Right atrium auricular region (tissue), 2 donors: ENCODE measurements around the gene TAF5L. TPM values are rescaled to one million over a fixed set of nuclear protein-coding genes. Genes with fewer than 3 reads are reported as not detected.

Experiments
- DNase-seq: peaks from one replicate; pipeline ENCODE4 v3.0.0-alpha.2; 2019; ENCODE audit warnings: low spot score
- H3K27ac ChIP-seq, 2 donors: fragments of 200-600 bp; sonication (generic); 1 replicate in 1 of 2; 2 replicates in 1 of 2; pipeline ENCODE4 v1.5.1; 2016 to 2019
- H3K27me3 ChIP-seq, 2 donors: fragments of 200-600 bp; sonication (generic); one replicate each; pipeline versions ENCODE4 v1.5.1 to v1.6.0; 2017 to 2019
- H3K36me3 ChIP-seq: fragments of 200-600 bp; sonication (generic); one replicate; pipeline ENCODE4 v1.5.1; 2016
- H3K4me1 ChIP-seq, 2 donors: fragments of 200-600 bp; sonication (generic); one replicate each; pipeline versions ENCODE4 v1.5.1 to v1.6.0; 2017 to 2019
- H3K4me3 ChIP-seq, 2 donors: fragments of 200-600 bp; sonication (generic); 1 replicate in 1 of 2; 2 replicates in 1 of 2; pipeline ENCODE4 v1.5.1; 2017 to 2019; ENCODE audit warnings: mild to moderate bottlenecking in 1 of 2, moderate library complexity in 1 of 2
- H3K9me3 ChIP-seq, 2 donors: fragments of 200-600 bp; sonication (generic); one replicate each; pipeline ENCODE4 v1.5.1; 2019
- CTCF ChIP-seq, 2 donors: fragments of 200-600 bp; sonication (generic); IDR thresholded peaks; one replicate each; pipeline ENCODE4 v1.5.1; 2019; ENCODE audit warnings: antibody characterized with exemption in 2 of 2
- total RNA-seq, 2 donors: library from RNA; depleted of rRNA; stranded (reverse); fragments of >200 nt; gene quantifications; one replicate each; pipeline ENCODE4 v1.1.0, GENCODE V29; 2016

Gene TAF5L
- total RNA-seq, 2 donors from 2014 or later = 8.6 to 12.7 TPM

GRCh38 chr1:229550812-229551567 is 74.9 kb downstream of the TAF5L start:
- Histone ChIP-seq H3K27me3 (no peaks in the 10 kb centered on the region), H3K9me3 (no peaks in the 10 kb centered on the region), H3K36me3 (peaks cover 20% of the 10 kb centered on the region), H3K27ac (no peak overlapping the region), H3K4me3 (no peak overlapping the region), H3K4me1 (peaks cover 0 to 8% of the 10 kb centered on the region in 2 donors)
- TF ChIP-seq CTCF (IDR thresholded peaks at IDR 0.05) = no peak
- DNase-seq = no peak

GRCh38 chr1:229547542-229547941 is 78.4 kb downstream of the TAF5L start:
- Histone ChIP-seq H3K4me1 (no peaks in the 10 kb centered on the region), H3K36me3 (peaks cover 32% of the 10 kb centered on the region), H3K27ac (no peak overlapping the region), H3K27me3 (no peaks in the 10 kb centered on the region), H3K4me3 (no peak overlapping the region), H3K9me3 (no peaks in the 10 kb centered on the region)
- DNase-seq = no peak
- no peak for TF ChIP-seq CTCF (IDR thresholded peaks at IDR 0.05)

GRCh38 chr1:229544587-229544986 is 81.3 kb downstream of the TAF5L start:
- no peak for DNase-seq
- Histone ChIP-seq H3K36me3 (peaks cover 58% of the 10 kb centered on the region), H3K27me3 (no peaks in the 10 kb centered on the region), H3K27ac (no peak overlapping the region), H3K9me3 (no peaks in the 10 kb centered on the region), H3K4me1 (no peaks in the 10 kb centered on the region), H3K4me3 (no peak overlapping the region)
- TF ChIP-seq CTCF (IDR thresholded peaks at IDR 0.05) = no peak

Other genes starting within 250 kb of the TAF5L start
- 1,000 to 10,000 TPM in 1 of 2 donors, 100 to 1,000 TPM in 1; 422 to 3,527 TPM for gene ACTA1, start 192.0 kb downstream of the TAF5L start, total RNA-seq
- gene NUP133, start 117.8 kb downstream of the TAF5L start, total RNA-seq = 10 to 100 TPM; 19.7 to 21.0 TPM
- 1 to 10 TPM; 8.6 to 9.2 TPM for gene ABCB10, start 67.4 kb downstream of the TAF5L start, total RNA-seq
- gene URB2, start 125 bp upstream of the TAF5L start, total RNA-seq = 1 to 10 TPM; 4.5 to 7.1 TPM